Endothelial cell of umbilical vein (primary cell): ENCODE data around the gene ALOXE3. TPM values are rescaled to one million over a fixed set of nuclear protein-coding genes. Genes with fewer than 3 reads are reported as not detected.

Experiments
- BruUV-seq: library from RNA; stranded (reverse); fragments of 400-500 nt; replicated peaks from 2 replicates; lab custom pipeline; 2021; lab: Mats Ljungman, UMichigan
- CTCF ChIA-PET: fragments of 300-600, 350-600 bp; sonication (Branson Sonifier 250); formaldehyde crosslinking; loops from one replicate; lab custom pipeline; 2021; ENCODE audit warnings: antibody characterized with exemption, inconsistent platforms; lab: Charles Lee
- POLR2A ChIA-PET: fragments of 300-600, 350-600 bp; sonication (Branson Sonifier 250); formaldehyde crosslinking; loops from one replicate; lab custom pipeline; 2021; ENCODE audit warnings: antibody characterized with exemption, inconsistent platforms; lab: Charles Lee
- DNase-seq: peaks from one replicate; pipeline ENCODE4 v3.0.0-alpha.2; 2011; ENCODE audit warnings: low read depth, low spot score
- FAIRE-seq: peaks from 2 replicates; lab custom pipeline; 2011; peaks lifted over from hg19 to GRCh38; lab: Jason Lieb, UNC
- H2AFZ ChIP-seq: 2 replicates; pipeline ENCODE4 v1.6.0; 2012; ENCODE audit warnings: low read depth, low read length, control low read depth, inconsistent platforms
- H3K27ac ChIP-seq: 2 replicates; pipeline ENCODE4 v1.5.1; 2011; ENCODE audit warnings: low read depth, mild to moderate bottlenecking, control low read depth, low read length, moderate library complexity; ENCODE audit not compliant: insufficient read depth
- H3K27me3 ChIP-seq, 2 experiments: 2 replicates each; pipeline versions ENCODE4 v1.6.0 to v1.6.1; 2011; ENCODE audit warnings: low read length in 2 of 2, mixed read lengths in 1 of 2; ENCODE audit not compliant: control insufficient read depth in 2 of 2, insufficient read depth in 2 of 2
- H3K36me3 ChIP-seq, 2 experiments: 2 replicates in 1 of 2; 3 replicates in 1 of 2; pipeline ENCODE4 v1.5.1; 2011; ENCODE audit warnings: low read length in 2 of 2, mild to moderate bottlenecking in 1 of 2, moderate library complexity in 1 of 2; ENCODE audit not compliant: control insufficient read depth in 2 of 2, insufficient read depth in 2 of 2; ENCODE audit errors: extremely low read depth in 1 of 2
- H3K4me1 ChIP-seq: 3 replicates; pipeline ENCODE4 v1.5.1; 2011; ENCODE audit warnings: mild to moderate bottlenecking, low read length; ENCODE audit not compliant: control insufficient read depth, insufficient read depth; ENCODE audit errors: extremely low read depth
- H3K4me2 ChIP-seq: 2 replicates; pipeline ENCODE4 v1.6.1; 2011; ENCODE audit warnings: low read length, control low read depth, mixed read lengths; ENCODE audit not compliant: insufficient read depth
- H3K4me3 ChIP-seq, 3 experiments: fragments of 200-600 bp in 1 of 3; sonication (generic), shearing (Covaris generic) in 1 of 3; replicated peaks in 1 of 3; 2 replicates each; pipeline ENCODE4 v1.5.1; 2011 to 2016; ENCODE audit warnings: control low read depth in 3 of 3, low read length in 3 of 3, mild to moderate bottlenecking in 2 of 3, inconsistent platforms in 1 of 3, low read depth in 1 of 3, moderate library complexity in 1 of 3; ENCODE audit not compliant: insufficient read depth in 1 of 3
- H3K79me2 ChIP-seq: 2 replicates; pipeline ENCODE4 v1.6.0; 2012; ENCODE audit warnings: low read length, inconsistent platforms; ENCODE audit not compliant: control insufficient read depth, insufficient read depth
- H3K9ac ChIP-seq: replicated peaks from 2 replicates; pipeline ENCODE3; 2011; ENCODE audit warnings: low read length, control low read depth; ENCODE audit not compliant: insufficient read depth; ENCODE audit errors: extremely low read depth
- H3K9me1 ChIP-seq: replicated peaks from 3 replicates; pipeline ENCODE4 v1.6.0; 2011; ENCODE audit warnings: mild to moderate bottlenecking, low read length; ENCODE audit not compliant: control insufficient read depth, insufficient read depth; ENCODE audit errors: extremely low read depth
- H3K9me3 ChIP-seq: replicated peaks from 2 replicates; pipeline ENCODE4 v1.5.1; 2012; ENCODE audit warnings: low read length, inconsistent platforms; ENCODE audit not compliant: control insufficient read depth, insufficient read depth
- H4K20me1 ChIP-seq: replicated peaks from 2 replicates; pipeline ENCODE3; 2011; ENCODE audit warnings: mild to moderate bottlenecking, low read length; ENCODE audit not compliant: control insufficient read depth, insufficient read depth; ENCODE audit errors: extremely low read depth
- EZH2 ChIP-seq: IDR thresholded peaks from 2 replicates; pipeline ENCODE4 v1.6.1; 2012; ENCODE audit warnings: borderline replicate concordance, low read depth, mild to moderate bottlenecking, moderate library complexity, low read length, inconsistent platforms; ENCODE audit not compliant: severe bottlenecking
- FOS ChIP-seq: IDR thresholded peaks from 2 replicates; pipeline ENCODE4 v1.6.1; 2011; ENCODE audit warnings: mild to moderate bottlenecking, low read length, moderate library complexity, borderline replicate concordance; ENCODE audit not compliant: insufficient read depth
- GATA2 ChIP-seq: IDR thresholded peaks from 2 replicates; pipeline ENCODE4 v1.7.0; 2011; ENCODE audit warnings: low read depth, mild to moderate bottlenecking, moderate library complexity, mixed read lengths, low read length; ENCODE audit not compliant: insufficient read length, insufficient read depth
- JUN ChIP-seq: IDR thresholded peaks from 2 replicates; pipeline ENCODE4 v1.6.1; 2011; ENCODE audit warnings: borderline replicate concordance, low read depth; ENCODE audit not compliant: insufficient read length, insufficient read depth
- MYC ChIP-seq: IDR thresholded peaks from one replicate; pipeline ENCODE4 v1.6.1; 2011; ENCODE audit warnings: mild to moderate bottlenecking, low read depth, low read length
- POLR2A ChIP-seq: IDR thresholded peaks from 2 replicates; pipeline ENCODE4 v1.6.1; 2012; ENCODE audit warnings: low read depth, mild to moderate bottlenecking, control low read depth, low read length
- POLR2AphosphoS5 ChIP-seq: IDR thresholded peaks from 2 replicates; pipeline ENCODE4 v1.6.1; 2012; ENCODE audit warnings: low read depth, mild to moderate bottlenecking, control low read depth, low read length, moderate library complexity; ENCODE audit not compliant: insufficient read depth
- dilution Hi-C: fragments of 300-500 bp; cut with MboI; formaldehyde crosslinking; loops from one replicate; pipeline ENCODE4 v1.15.0; 2019; ENCODE audit warnings: low sequenced_read_pairs; ENCODE audit not compliant: extremely low pct_ligation_motif_present
- intact Hi-C: fragments of 100-400 bp; cut with micrococcal nuclease; formaldehyde crosslinking; loops from one replicate; pipeline ENCODE4 v1.10.0; 2022
- polyA plus RNA-seq, 4 experiments: library from polyadenylated mRNA; depleted of rRNA in 3 of 4; stranded (reverse) in 3 of 4; unstranded in 1 of 4; fragments of >200 nt; gene quantifications; 2 replicates each; pipeline versions ENCODE4 v1.2.1 to v1.2.3, GENCODE V29; 2011 to 2012; ENCODE audit warnings: missing spikeins in 1 of 4
- total RNA-seq: library from RNA; stranded (reverse); gene quantifications from 2 replicates; pipeline ENCODE4 v1.2.3, GENCODE V29; 2021
- TF ChIP-seq, protein P1 (sequence below), 2 donors: IDR thresholded peaks; 1 replicate in 1 of 2; 2 replicates in 1 of 2; pipeline ENCODE4 v1.5.1; 2011; ENCODE audit warnings: low read length in 2 of 2, mild to moderate bottlenecking in 2 of 2, moderate library complexity in 2 of 2, control low read depth in 1 of 2, inconsistent platforms in 1 of 2, low read depth in 1 of 2; ENCODE audit not compliant: insufficient read depth in 1 of 2; ENCODE audit errors: extremely low read depth in 1 of 2
- TF ChIP-seq, protein P2 (sequence below): IDR thresholded peaks from 2 replicates; pipeline ENCODE4 v1.6.1; 2011; ENCODE audit not compliant: insufficient read depth, insufficient read length

ALOXE3 gene
- total and polyA plus RNA-seq, 2 donors (not counting 3 experiments of a cell fraction or from before 2014, with no cell fraction given): 0.01 TPM; not detected in 1

DNA sequence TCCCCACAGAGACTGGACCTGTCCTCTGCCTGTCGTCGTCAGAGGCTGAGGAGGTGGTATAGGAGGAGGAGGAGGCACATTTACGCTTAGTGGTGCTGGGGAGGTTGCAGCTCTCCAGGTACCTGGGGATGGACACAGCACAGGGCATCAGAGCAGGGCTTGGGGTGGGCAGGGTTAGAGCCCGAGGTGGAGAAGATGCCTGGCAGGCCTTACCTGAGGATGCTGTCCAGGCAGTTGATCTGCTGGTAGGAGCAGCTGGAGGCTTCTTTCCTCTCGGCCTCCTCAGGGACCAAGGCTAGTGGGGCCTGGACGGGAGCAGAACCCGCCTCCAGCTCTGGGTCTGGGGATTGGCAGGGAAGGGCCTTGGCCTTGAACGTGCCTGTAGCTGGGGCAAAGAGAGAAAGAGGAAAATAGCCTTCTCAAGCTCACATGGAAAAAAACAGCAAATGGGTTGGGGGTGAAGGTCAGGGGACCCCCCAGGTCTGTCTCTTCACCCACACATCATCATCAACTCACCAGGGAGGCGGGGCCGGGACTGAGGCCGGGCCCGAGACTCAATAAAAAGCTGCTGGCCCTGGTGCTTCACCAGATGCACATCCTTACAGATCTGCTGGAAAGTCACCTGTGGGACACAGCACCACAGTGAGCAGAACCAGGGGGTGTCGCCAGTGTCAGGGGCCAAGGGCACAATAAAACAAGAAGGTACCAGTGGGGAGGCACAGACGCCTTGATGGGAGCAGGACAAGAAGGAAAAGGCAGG lies 28.2 kb upstream of the ALOXE3 start:
- TF ChIP-seq, protein P1, sequence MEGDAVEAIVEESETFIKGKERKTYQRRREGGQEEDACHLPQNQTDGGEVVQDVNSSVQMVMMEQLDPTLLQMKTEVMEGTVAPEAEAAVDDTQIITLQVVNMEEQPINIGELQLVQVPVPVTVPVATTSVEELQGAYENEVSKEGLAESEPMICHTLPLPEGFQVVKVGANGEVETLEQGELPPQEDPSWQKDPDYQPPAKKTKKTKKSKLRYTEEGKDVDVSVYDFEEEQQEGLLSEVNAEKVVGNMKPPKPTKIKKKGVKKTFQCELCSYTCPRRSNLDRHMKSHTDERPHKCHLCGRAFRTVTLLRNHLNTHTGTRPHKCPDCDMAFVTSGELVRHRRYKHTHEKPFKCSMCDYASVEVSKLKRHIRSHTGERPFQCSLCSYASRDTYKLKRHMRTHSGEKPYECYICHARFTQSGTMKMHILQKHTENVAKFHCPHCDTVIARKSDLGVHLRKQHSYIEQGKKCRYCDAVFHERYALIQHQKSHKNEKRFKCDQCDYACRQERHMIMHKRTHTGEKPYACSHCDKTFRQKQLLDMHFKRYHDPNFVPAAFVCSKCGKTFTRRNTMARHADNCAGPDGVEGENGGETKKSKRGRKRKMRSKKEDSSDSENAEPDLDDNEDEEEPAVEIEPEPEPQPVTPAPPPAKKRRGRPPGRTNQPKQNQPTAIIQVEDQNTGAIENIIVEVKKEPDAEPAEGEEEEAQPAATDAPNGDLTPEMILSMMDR (IDR thresholded peaks at IDR 0.05; ENCODE audit: extremely low read depth in 1 of 2, insufficient read depth in 1 of 2, low read depth in 1 of 2, low read length in 2 of 2): no peak
- TF ChIP-seq POLR2A (no peak), POLR2AphosphoS5 (no peak), GATA2 (no peak), FOS (no peak), JUN (no peak), MYC (no peak), EZH2 (no peak)
- TF ChIP-seq, protein P2, sequence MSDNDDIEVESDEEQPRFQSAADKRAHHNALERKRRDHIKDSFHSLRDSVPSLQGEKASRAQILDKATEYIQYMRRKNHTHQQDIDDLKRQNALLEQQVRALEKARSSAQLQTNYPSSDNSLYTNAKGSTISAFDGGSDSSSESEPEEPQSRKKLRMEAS: no peak
- H3K9me3 ChIP-seq: no peaks in the 10 kb centered on the region
- POLR2A ChIA-PET: no interaction called here
- no TSS peak for BruUV-seq
- DNase-seq: no peak
- CTCF ChIA-PET: no interaction called here
- H3K79me2 ChIP-seq: peaks cover 5% of the 10 kb centered on the region
- FAIRE-seq: no peak
- intact Hi-C loops (no loop called here), dilution Hi-C loops (no loop called here)
- no peak overlapping the region for H2AFZ ChIP-seq
- peaks cover 9% of the 10 kb centered on the region for H3K4me1 ChIP-seq
- no peak overlapping the region for H3K27ac ChIP-seq
- H3K9me1 ChIP-seq: no peaks in the 10 kb centered on the region
- no peaks in the 10 kb centered on the region for H4K20me1 ChIP-seq
- peaks cover 2 to 72% of the 10 kb centered on the region in 2 experiments for H3K36me3 ChIP-seq
- H3K9ac ChIP-seq: no peak overlapping the region
- H3K27me3 ChIP-seq: no peaks in the 10 kb centered on the region
- no peak overlapping the region for H3K4me2 ChIP-seq
- H3K4me3 ChIP-seq: no peak overlapping the region
